DMS79 treated with DMSO at 0.1 percent for 48 hours (cell line): ENCODE results near the gene CEACAM16.
"Not testable (repeated sequence)": the region's sequence is repeated elsewhere in the genome, so short reads cannot be mapped to it uniquely, and the experiment has no call there.

Experiments used
- DNase-seq: peaks from one replicate; lab custom pipeline; 2025; lab: John Stamatoyannopoulos, UW

The CEACAM16 gene

GRCh38 chr19:44703336-44704078 lies 4.6 kb downstream of the CEACAM16 start:
- no peak for DNase-seq

- no peak for DNase-seq
Observed at GRCh38 chr19:44704982-44705381, 6.0 kb downstream of the CEACAM16 start.

- no peak for DNase-seq
Observed at GRCh38 chr19:44705502-44706010, 6.6 kb downstream of the CEACAM16 start.

- no peak for DNase-seq
Observed at GRCh38 chr19:44706506-44707236, 7.7 kb downstream of the CEACAM16 start.

- DNase-seq = no peak
Observed at GRCh38 chr19:44707794-44708193, 8.8 kb downstream of the CEACAM16 start.

GRCh38 chr19:44708940-44709339 lies 10.0 kb downstream of the CEACAM16 start:
- no peak for DNase-seq

GRCh38 chr19:44709434-44710266 lies 10.7 kb downstream of the CEACAM16 start:
- DNase-seq = not testable (repeated sequence)

GRCh38 chr19:44710483-44710882 lies 11.5 kb downstream of the CEACAM16 start:
- DNase-seq = no peak

- DNase-seq = no peak
Observed at GRCh38 chr19:44712864-44713515, 14.0 kb downstream of the CEACAM16 start.

GRCh38 chr19:44714597-44715169 lies 15.7 kb downstream of the CEACAM16 start:
- no peak for DNase-seq

- no peak for DNase-seq
Observed at GRCh38 chr19:44717603-44718002, 18.7 kb downstream of the CEACAM16 start.

- DNase-seq = no peak
Observed at GRCh38 chr19:44718441-44719261, 19.7 kb downstream of the CEACAM16 start.

- DNase-seq = no peak
Observed at GRCh38 chr19:44719262-44719701, 20.3 kb downstream of the CEACAM16 start.

GRCh38 chr19:44720396-44720795 lies 21.4 kb downstream of the CEACAM16 start:
- not testable (repeated sequence) for DNase-seq

- no peak for DNase-seq
Observed at GRCh38 chr19:44720945-44721344, 22.0 kb downstream of the CEACAM16 start.

- not testable (repeated sequence) for DNase-seq
Observed at GRCh38 chr19:44721369-44721768, 22.4 kb downstream of the CEACAM16 start.

GRCh38 chr19:44722131-44723121 lies 23.5 kb downstream of the CEACAM16 start:
- DNase-seq = no peak

GRCh38 chr19:44723299-44723951 lies 24.5 kb downstream of the CEACAM16 start:
- DNase-seq = no peak

GRCh38 chr19:44723952-44724319 lies 25.0 kb downstream of the CEACAM16 start:
- DNase-seq = peak; percentile 23
